GM12872 (cell line): Measurements from ENCODE around the gene FBP1.

Source experiments
- CTCF ChIP-seq: IDR thresholded peaks from 3 replicates; pipeline ENCODE4 v1.5.1; 2011; ENCODE audit warnings: low read depth, mild to moderate bottlenecking, low read length, moderate library complexity; ENCODE audit not compliant: insufficient read depth

The FBP1 gene

GRCh38 chr9:94586814-94587213 is 52.5 kb downstream of the FBP1 start:
- no peak for TF ChIP-seq CTCF

- no peak for TF ChIP-seq CTCF
Measured at GRCh38 chr9:94586316-94586715, 53.0 kb downstream of the FBP1 start.

DNA sequence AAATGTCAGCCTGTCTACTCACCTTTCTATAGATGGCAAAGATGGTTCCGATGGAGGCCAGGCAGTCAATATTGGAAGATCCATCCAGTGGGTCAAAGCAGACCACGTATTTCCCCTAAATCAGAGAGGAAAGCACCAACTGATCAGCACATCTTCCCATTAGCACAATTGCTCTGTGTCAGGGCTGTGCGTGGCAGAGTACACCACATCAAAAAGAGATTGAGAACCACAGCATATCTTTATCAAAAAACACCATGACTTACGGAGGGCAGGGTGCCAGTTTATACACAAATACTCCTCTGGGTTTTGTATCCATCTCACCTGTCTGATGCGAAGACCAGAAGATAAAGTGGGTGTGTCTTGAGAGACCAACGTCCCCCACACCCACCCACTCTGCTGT is 54.8 kb downstream of the FBP1 start:
- TF ChIP-seq CTCF, result no peak

DNA sequence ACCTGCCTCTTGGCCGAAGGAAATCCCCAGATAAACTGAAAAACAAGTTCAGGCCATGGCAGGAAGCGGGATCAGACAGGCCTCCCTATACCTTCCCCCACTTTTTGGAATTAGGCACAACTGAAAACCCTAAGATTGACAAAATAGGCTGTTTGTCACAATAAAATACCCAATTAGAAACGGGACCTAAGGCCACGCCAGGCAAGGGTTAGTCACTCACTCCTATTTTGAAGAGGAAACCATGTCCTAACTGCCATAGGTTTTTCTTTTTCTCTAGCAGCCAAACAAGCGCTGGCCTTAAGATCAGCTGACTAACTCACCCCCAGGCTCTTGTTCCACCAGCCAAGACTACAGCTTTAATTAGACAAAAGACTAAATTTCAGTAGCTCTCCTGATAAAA is 57.6 kb downstream of the FBP1 start:
- TF ChIP-seq CTCF, result no peak

DNA sequence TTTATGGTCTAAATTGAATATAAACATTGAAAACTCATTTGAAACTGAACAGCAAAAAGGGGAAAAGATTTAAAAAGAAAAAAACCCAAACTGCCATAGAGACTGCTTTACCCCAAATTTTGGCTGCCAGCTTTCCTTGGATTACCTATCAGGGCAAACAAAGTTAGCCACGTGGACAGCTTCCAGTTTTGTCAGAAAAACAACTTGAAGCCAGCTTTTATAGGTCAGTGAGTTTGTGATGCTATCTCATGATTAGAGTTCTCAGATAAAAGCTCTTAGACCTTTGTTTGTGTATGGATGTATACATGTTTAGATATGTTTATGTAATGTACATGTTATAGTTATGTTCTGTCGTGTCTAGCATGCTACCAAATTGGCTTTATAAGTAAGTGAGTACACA is 61.7 kb downstream of the FBP1 start:
- no peak for TF ChIP-seq CTCF

DNA sequence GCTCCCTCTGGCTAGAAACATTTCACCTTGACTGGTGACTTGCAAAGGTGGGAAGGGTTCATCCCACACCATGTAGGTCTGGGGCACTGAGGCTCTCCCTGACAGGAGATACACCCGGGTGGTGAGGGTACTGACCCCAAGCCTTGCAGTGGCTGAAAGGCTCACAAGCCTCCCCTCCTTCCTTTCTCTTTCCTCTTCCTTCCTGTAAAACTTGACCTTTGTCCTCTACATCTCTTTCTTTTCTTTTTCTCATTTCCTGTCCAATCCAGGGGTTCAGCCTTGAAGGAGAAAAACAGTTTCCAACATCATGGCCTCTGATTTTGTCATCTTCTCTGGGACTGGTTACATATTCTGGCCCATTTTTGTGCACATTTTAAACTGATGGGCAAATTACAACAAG is 62.3 kb downstream of the FBP1 start:
- no peak for TF ChIP-seq CTCF

DNA sequence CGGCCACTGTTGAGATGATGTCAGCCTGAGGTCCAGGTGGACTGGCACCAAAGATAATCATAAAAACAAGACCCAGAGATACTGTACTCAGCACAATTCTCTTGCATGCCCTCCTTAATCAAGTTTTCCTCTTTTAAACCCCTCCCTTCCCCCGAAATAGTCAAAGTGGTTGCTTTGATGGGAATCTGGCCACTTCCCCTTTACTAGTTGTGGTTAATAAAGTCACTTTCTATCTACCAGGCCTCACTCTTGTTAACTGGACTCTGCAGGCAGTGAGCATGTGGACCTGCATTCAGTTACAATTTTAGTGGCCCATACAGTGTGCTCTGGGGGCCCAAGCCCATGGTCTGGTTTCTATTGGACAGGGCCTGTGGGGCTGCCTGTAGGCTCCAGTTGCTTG is 63.2 kb downstream of the FBP1 start:
- no peak for TF ChIP-seq CTCF

DNA sequence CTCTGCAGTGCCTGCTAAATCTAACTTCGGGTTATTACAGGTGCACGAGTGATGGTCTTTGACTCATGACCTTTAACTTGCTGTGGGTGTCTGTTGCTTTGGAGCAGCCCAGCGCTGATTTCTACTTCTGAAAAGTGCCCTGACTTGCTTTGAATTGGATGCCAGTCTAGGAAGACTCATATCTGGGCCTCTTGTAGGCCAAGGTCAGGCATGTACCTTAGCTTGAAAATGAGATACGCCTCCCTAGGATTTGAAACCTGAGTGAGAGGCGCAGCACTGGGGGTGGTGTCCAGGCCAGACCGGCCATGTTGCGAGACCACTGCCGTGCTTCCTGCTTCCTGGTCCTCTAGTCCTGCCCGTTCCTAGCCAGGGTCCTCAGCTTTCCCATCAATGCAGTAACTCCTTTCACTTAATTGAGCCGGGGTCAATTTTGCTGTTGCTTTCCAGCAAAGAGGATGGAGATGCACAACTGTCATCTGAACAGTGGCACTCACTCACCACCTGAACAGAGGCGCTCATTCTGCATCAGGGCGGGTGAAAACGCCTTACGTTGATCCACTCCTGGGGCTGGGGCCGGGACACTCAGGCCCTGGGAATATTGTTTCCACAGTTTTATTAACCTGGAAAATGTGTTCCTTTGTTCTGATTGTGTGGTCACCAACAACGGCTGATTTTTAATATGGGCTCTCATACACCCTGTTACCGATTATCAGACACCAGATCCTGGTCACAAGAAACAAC is 70.2 kb downstream of the FBP1 start:
- no peak for TF ChIP-seq CTCF
